Keratinocyte (primary cell): ENCODE results near the gene GRAPL. TPM values are rescaled to one million over a fixed set of nuclear protein-coding genes. Genes with fewer than 3 reads are reported as not detected.
"Not testable (repeated sequence)": the region's sequence is repeated elsewhere in the genome, so short reads cannot be mapped to it uniquely, and the experiment has no call there.

Experiments
- DNase-seq: peaks from one replicate; pipeline ENCODE4 v3.0.0-alpha.2; 2011; ENCODE audit warnings: low read depth, missing footprints, low spot score
- FAIRE-seq: peaks from 2 replicates; lab custom pipeline; 2011; peaks lifted over from hg19 to GRCh38; lab: Jason Lieb, UNC
- H2AFZ ChIP-seq: 2 replicates; pipeline ENCODE4 v1.6.0; 2012; ENCODE audit warnings: low read length, control low read depth, inconsistent platforms; ENCODE audit not compliant: control insufficient read depth
- H3K27ac ChIP-seq: 2 replicates; pipeline ENCODE4 v1.5.1; 2011; ENCODE audit warnings: low read length; ENCODE audit not compliant: control insufficient read depth, insufficient read depth
- H3K27me3 ChIP-seq: 3 replicates; pipeline ENCODE4 v1.6.0; 2011; ENCODE audit warnings: low read length; ENCODE audit not compliant: control insufficient read depth, insufficient read depth; ENCODE audit errors: extremely low read depth
- H3K36me3 ChIP-seq, 2 experiments: 2 replicates in 1 of 2; 3 replicates in 1 of 2; pipeline ENCODE4 v1.5.1; 2011; ENCODE audit warnings: low read length in 2 of 2, mild to moderate bottlenecking in 1 of 2; ENCODE audit not compliant: control insufficient read depth in 2 of 2, insufficient read depth in 2 of 2; ENCODE audit errors: extremely low read depth in 1 of 2
- H3K4me1 ChIP-seq: 3 replicates; pipeline ENCODE4 v1.5.1; 2011; ENCODE audit warnings: low read length; ENCODE audit not compliant: control insufficient read depth, insufficient read depth; ENCODE audit errors: extremely low read depth
- H3K4me2 ChIP-seq: 3 replicates; pipeline ENCODE4 v1.6.0; 2011; ENCODE audit warnings: low read depth, low read length; ENCODE audit not compliant: control insufficient read depth, insufficient read depth; ENCODE audit errors: extremely low read depth
- H3K4me3 ChIP-seq, 3 experiments: fragments of 200-600 bp in 1 of 3; sonication (generic) in 1 of 3; 2 replicates in 2 of 3; 3 replicates in 1 of 3; pipeline ENCODE4 v1.5.1; 2011 to 2016; ENCODE audit warnings: low read length in 3 of 3, mild to moderate bottlenecking in 3 of 3, control low read depth in 2 of 3, inconsistent platforms in 1 of 3, low read depth in 1 of 3, mixed read lengths in 1 of 3, mixed run types in 1 of 3, moderate library complexity in 1 of 3; ENCODE audit not compliant: control insufficient read depth in 2 of 3, insufficient read depth in 2 of 3; ENCODE audit errors: extremely low read depth in 1 of 3
- H3K79me2 ChIP-seq: 2 replicates; pipeline ENCODE4 v1.6.0; 2012; ENCODE audit warnings: low read length; ENCODE audit not compliant: control insufficient read depth, insufficient read depth
- H3K9ac ChIP-seq: 3 replicates; pipeline ENCODE4 v1.6.0; 2011; ENCODE audit warnings: low read length; ENCODE audit not compliant: control insufficient read depth, insufficient read depth; ENCODE audit errors: extremely low read depth
- H3K9me1 ChIP-seq: 3 replicates; pipeline ENCODE4 v1.6.0; 2011; ENCODE audit warnings: low read length; ENCODE audit not compliant: control insufficient read depth, insufficient read depth; ENCODE audit errors: extremely low read depth
- H3K9me3 ChIP-seq: 2 replicates; pipeline ENCODE4 v1.5.1; 2012; ENCODE audit warnings: low read depth, low read length; ENCODE audit not compliant: control insufficient read depth
- H4K20me1 ChIP-seq: 3 replicates; pipeline ENCODE4 v1.6.0; 2011; ENCODE audit warnings: low read length; ENCODE audit not compliant: control insufficient read depth, insufficient read depth; ENCODE audit errors: extremely low read depth
- dilution Hi-C: fragments of 300-500 bp; cut with MboI; formaldehyde crosslinking; loops from one replicate; pipeline ENCODE4 v1.7.0; 2020; ENCODE audit warnings: low sequenced_read_pairs; ENCODE audit not compliant: extremely low pct_ligation_motif_present
- polyA plus RNA-seq, 5 experiments: library from polyadenylated mRNA; depleted of rRNA in 3 of 5; stranded (reverse) in 3 of 5; stranded (forward) in 1 of 5; unstranded in 1 of 5; fragments of >200 nt; gene quantifications; 1 replicate in 1 of 5; 2 replicates in 3 of 5; 3 replicates in 1 of 5; pipeline versions ENCODE4 v1.2.1 to v1.2.3, GENCODE V29; 2011 to 2012; ENCODE audit warnings: missing spikeins in 2 of 5, low read depth in 1 of 5, low replicate concordance in 1 of 5

Gene GRAPL
- polyA plus RNA-seq, 1 donor (not counting 4 experiments of a cell fraction or from before 2014, with no cell fraction given): not detected

DNA sequence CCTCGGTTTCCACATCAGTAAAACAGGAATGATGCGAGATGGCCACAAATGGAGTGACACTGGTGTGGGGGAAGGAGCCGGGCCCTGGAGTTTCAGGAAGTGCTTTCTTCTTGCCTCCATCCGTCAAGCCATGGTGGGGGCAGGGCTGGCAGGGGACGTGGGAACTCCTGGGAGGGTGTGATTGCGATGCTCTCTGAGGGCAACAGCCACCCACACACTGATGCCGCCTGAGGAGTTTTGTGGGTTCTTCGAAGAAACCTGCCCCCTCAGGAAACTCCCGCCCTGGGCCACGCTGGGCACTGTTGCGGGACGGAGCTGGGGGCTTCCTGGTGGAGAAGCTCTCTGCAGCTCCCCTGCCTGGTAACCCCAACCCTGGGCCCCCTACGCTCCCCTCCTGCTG lies 8.0 kb downstream of the GRAPL start:
- H2AFZ ChIP-seq, H3K4me3 ChIP-seq, DNase-seq, H3K27me3 ChIP-seq, H3K79me2 ChIP-seq, FAIRE-seq, H3K4me2 ChIP-seq, H3K9me3 ChIP-seq, H4K20me1 ChIP-seq, H3K4me1 ChIP-seq, H3K36me3 ChIP-seq, H3K27ac ChIP-seq, H3K9me1 ChIP-seq, H3K9ac ChIP-seq, dilution Hi-C loops: not testable (repeated sequence)

DNA sequence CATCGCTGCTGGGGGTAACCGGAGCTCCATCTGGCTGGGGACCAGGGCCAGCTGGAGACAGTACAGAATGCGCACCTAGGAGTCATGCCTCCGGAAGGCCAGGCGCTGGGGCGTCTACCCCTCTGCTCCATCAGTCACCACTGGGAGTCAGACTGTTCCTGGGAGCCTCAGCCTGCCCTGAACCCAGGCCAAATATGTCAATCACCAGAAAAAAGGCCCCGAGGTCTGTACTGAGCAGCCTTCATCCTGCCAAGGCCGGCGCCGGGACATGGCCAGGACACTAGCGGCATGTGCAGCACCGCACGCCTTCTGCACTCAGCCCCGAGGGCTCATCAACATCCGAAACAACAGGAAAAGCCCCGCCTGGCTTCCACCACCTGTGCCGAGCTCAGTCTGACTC lies 8.7 kb downstream of the GRAPL start:
- H3K27ac ChIP-seq, DNase-seq, H3K27me3 ChIP-seq, dilution Hi-C loops, H3K9me1 ChIP-seq, H3K4me3 ChIP-seq, H2AFZ ChIP-seq, H3K36me3 ChIP-seq, H3K4me1 ChIP-seq, H3K79me2 ChIP-seq, H3K9me3 ChIP-seq, H4K20me1 ChIP-seq, H3K4me2 ChIP-seq, H3K9ac ChIP-seq: not testable (repeated sequence)
- peak; percentile 76 for FAIRE-seq

DNA sequence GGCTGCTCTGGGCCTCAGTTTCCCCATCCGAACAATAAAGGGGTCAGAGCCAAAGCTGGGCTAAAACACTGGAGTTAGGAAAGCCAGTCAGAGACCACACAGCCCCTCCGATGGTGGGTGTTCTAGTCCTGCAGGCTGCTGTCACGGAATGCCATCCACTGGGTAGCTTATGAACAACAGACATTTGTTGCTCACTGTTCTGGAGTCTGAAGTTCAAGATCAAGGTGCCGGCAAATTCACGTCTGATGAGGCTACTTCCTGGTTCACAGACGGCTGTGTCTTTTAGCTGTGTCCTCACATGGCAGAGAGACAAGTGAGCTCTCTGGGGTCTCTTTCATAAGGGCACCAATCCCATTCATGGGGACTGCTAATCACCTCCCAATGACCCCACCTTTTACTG lies 9.2 kb downstream of the GRAPL start:
- H4K20me1 ChIP-seq, dilution Hi-C loops, H3K4me3 ChIP-seq, H3K36me3 ChIP-seq, H2AFZ ChIP-seq, H3K79me2 ChIP-seq, H3K4me2 ChIP-seq, H3K9ac ChIP-seq, H3K9me3 ChIP-seq, DNase-seq, H3K4me1 ChIP-seq, H3K27ac ChIP-seq, H3K9me1 ChIP-seq, H3K27me3 ChIP-seq: not testable (repeated sequence)
- peak; percentile 61 for FAIRE-seq

DNA sequence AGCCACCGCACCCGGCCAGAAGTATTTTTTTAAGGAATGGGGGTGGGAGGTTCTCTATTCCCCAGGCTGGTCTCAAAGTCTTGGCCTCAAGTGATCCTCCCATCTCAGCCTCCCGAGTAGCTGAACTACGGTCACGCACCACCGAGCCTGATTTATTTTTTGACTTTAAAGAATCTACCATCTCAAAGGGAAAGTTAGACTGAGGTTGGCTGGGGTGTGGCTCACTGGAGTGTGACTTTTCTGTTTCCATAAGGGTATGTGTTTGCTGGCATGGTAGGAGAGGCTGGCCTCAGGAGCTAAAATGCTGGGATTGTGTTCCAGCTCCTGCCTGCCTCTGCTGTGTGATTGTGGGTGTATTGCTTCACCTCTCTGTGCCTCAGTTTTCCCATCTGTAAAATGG lies 10.6 kb downstream of the GRAPL start:
- H3K9me3 ChIP-seq, H3K9me1 ChIP-seq, H3K4me2 ChIP-seq, FAIRE-seq, H3K36me3 ChIP-seq, H3K27ac ChIP-seq, H2AFZ ChIP-seq, H3K79me2 ChIP-seq, dilution Hi-C loops, H3K4me3 ChIP-seq, H3K9ac ChIP-seq, DNase-seq, H4K20me1 ChIP-seq, H3K4me1 ChIP-seq, H3K27me3 ChIP-seq: not testable (repeated sequence)

GRCh38 chr17:19141366-19142155 lies 14.2 kb downstream of the GRAPL start:
- H3K36me3 ChIP-seq, H2AFZ ChIP-seq, H3K4me1 ChIP-seq, H3K4me2 ChIP-seq, dilution Hi-C loops, H3K9me3 ChIP-seq, H3K4me3 ChIP-seq, H3K79me2 ChIP-seq, H3K27me3 ChIP-seq, H4K20me1 ChIP-seq, DNase-seq, H3K27ac ChIP-seq, H3K9me1 ChIP-seq, H3K9ac ChIP-seq: not testable (repeated sequence)
- peak; percentile 48 for FAIRE-seq
